Inflammatory macrophage treated with lipopolysaccharide for 1 hour (primary cell): Measurements from ENCODE around the gene BTBD17.

Source experiments
- DNase-seq, 2 donors: peaks; one replicate each; pipeline ENCODE4 v3.0.0-alpha.2; 2020 to 2022

Gene BTBD17

DNA sequence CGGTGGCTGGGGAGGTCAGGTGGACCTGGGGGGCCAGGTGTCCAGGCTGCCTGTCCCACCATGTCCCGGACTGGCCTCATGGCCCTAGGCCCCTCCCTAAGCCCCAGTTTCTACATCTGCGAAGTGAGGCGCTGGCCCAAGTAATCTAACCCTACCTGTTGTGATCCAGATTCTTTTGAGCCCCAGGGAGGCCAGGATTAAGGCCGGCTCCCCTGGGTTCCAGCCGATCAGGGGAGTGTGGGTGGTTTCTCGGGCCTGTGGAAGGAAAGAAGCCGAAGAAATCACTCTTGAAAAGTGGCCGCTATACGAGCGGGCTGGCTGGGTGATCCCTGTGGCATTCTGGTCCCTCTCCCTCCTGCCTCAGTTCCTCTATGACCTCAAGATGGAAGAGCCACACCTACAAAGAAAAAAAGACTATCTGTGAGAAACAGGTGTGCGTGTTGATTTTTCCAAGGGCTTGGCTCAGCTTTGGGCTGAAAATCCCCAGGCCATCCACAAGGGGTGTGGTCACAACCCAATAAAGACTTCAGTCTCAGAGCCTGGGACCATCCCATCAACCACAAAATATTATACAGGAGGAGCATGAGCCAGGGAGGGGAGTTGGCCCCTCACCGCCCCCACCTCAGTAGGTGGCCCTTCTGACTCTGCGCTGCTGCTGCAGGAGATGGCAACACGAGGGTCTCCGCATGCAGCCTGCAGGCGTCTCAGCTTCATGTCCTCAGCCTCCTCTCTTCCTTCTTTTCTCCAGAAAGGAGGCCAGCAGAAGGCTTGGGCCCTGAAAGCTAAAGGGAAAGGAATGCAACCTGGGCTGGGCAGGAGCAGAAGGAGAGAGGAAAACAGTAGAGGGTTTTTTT is 25.9 kb upstream of the BTBD17 start:
- no peak for DNase-seq

GRCh38 chr17:74386386-74386785 is 24.7 kb upstream of the BTBD17 start:
- no peak for DNase-seq

DNA sequence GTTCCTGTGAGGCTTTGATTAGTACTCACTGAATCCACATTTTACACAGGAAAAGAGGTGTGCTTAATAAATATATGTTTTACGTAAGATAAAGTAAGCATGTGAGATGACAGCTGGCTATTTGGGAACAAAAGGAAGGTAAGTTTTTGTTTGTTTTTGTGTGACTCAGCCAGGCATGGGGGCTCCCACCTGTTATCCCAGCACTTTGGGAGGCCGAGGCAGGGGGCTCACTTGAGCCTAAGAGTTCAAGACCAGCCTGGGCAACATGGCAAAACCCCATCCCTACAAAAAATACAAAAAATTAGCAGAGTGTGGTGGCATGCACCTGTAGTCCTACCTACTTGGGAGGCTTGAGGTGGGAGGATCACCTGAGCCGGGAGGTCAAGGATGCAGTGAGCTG is 23.5 kb upstream of the BTBD17 start:
- DNase-seq: no peak

GRCh38 chr17:74383141-74383540 is 21.5 kb upstream of the BTBD17 start:
- no peak for DNase-seq

GRCh38 chr17:74380959-74381808 is 19.5 kb upstream of the BTBD17 start:
- DNase-seq: no peak

DNA sequence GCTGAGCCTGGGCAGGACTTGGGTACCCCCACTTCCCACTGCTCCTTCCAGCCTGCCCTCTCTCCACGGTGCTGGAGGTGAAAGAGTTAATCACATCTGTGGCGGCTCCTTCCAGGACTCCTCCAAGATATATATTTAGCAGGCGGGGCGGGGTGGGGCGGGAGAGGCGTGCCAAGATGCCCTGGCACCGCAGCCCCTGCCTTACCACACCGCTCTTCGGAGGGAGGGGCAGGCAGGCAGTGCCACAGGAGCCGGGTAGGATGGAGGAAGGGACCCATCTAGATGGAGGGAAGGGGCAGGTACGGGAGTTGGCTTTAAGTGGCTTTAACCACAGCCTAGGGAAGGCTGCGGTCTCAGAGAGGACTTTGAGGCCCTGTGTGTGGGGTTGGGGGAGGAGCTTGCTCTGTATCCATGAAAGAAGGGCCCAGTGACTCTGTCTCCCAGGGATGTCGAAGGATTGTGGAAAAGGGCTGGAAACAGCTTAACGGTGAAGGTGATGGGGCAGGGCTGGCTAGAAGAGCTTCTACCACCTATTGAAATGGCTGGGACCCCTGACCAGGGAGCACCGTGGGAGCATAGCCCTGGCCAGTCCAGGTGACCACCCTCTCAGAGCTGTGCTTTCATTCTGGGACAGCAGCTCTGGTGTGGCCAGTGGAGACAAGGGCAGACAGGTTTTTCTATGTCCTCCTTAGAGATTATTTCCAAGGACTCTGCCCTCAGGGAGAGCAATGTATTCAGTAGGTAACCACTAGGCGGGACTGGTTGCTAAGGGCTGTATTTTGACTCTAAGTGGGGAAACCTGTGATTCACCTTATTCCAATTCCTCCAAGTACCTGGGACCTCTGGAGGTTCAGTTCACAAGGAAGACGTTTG is 18.7 kb upstream of the BTBD17 start:
- DNase-seq: no peak

DNA sequence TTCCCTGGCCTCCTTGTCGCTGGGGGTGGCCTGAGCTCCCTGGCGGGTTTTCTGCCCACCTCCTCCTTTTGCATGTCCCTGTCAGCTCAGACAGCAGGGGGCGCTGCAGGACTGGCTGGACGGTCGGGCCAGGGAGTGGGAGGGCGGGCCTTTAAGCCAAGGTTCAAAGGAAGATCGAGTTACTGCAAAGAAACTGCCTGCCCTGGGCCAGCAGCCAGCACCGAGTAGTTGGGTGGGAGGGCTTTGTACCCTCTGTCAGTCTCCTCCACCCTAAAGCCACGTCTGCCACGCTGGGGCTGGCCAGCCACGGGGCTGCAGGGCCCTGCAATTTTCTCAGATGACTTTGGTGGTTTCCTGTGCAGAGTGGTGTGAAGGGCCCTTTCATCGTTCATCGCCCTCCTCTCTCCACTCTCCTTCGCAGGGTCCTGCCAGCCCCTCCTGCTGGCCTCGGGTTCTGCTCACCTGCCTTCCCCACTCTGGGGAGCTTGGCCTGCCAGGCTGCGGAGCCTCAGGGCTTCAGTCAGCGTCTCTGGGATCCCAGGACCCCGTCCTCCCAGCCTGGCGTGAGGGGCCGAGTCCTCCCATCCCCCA is 17.9 kb upstream of the BTBD17 start:
- DNase-seq: peak; percentile 65 to 94

GRCh38 chr17:74374858-74375257 is 13.2 kb upstream of the BTBD17 start:
- DNase-seq: peak; percentile 16 to 38

- no peak for DNase-seq
These were observed 12.4 kb upstream of the BTBD17 start for GRCh38 chr17:74373838-74374606.

GRCh38 chr17:74372426-74372825 is 10.8 kb upstream of the BTBD17 start:
- no peak for DNase-seq

GRCh38 chr17:74371653-74372147 is 10.0 kb upstream of the BTBD17 start:
- no peak for DNase-seq

GRCh38 chr17:74369665-74370490 is 8.2 kb upstream of the BTBD17 start:
- DNase-seq: no peak

DNA sequence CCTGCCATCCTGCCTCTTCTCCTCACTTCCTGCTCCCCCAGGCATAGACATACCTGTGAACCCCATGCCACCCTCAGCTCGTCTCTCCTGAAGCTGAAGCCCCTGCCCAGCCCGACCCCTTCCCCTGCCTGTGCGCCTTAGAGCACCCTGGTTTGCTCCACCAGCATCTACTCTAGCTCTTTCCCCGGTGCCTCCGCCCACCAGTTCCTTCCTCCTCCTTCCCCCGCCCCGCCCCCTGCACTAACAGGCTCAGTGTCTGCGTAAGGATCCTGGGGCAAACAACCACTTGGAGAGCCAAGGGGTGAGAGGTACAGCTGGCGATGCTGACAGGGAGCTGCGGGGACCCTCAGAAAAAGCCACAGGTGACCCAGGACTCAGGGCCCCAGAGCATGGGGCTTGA is 7.6 kb upstream of the BTBD17 start:
- DNase-seq: peak; percentile 61 to 78

DNA sequence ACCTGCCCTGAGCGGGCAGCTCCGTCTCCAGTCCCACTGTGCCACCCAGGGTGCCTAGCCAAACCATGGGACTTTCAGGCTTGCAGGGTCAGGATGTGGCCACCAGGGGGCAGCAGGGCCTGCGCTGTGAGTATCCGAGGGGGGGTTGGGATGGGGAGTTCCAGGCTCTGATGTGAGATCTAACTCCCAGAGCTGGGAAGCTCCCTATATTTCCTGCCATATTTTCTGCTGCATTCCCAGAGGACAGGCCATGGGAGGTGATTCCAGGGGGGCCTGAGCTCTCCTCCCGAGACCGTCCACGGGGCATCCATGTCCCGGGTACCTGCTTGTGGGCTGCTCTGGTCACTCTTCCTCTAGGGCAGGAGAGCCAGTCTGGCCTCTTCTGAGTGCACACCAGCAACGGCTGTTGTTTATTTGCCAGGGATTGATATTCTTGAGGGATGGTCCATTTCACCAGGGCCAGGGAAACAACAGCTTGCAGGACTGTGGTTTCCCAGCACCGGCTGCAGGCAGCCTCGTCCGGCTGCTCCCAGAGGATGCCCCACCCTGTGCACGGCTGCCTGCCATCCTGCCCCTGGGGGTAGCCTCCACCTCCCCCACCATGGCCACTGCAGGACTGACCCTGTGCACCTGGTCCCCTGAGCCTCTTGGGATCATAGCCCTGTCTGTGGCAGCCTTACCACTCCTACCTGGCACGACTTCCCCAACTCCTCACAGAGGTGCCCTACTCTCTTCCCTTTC is 6.8 kb upstream of the BTBD17 start:
- peak; percentile 58 to 94 for DNase-seq

DNA sequence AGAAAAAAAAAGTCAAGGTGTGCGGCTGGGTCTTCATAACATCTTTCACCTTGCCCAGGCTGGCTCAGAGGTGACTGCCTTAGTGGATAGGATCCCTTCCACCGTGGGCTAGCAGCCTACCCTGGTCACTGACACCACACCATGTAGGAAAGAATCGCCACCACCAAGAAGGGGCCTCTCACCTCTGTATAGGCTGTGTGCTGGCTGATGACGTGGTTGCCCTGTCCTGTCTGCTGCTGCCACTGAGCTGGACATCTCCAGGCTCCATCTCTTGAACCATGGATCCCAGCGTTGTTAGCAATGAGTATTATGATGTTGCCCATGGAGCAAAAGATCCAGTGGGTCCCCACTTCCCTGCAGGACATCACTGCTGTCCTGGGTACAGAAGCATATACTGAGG is 5.5 kb upstream of the BTBD17 start, which contains the start of gene GPR142:
TSS of gene GPR142 (plus strand) at position 301 of the 400 bp plus-strand sequence. CDS start 2,035 bp downstream, outside the sequence.
- DNase-seq: no peak

DNA sequence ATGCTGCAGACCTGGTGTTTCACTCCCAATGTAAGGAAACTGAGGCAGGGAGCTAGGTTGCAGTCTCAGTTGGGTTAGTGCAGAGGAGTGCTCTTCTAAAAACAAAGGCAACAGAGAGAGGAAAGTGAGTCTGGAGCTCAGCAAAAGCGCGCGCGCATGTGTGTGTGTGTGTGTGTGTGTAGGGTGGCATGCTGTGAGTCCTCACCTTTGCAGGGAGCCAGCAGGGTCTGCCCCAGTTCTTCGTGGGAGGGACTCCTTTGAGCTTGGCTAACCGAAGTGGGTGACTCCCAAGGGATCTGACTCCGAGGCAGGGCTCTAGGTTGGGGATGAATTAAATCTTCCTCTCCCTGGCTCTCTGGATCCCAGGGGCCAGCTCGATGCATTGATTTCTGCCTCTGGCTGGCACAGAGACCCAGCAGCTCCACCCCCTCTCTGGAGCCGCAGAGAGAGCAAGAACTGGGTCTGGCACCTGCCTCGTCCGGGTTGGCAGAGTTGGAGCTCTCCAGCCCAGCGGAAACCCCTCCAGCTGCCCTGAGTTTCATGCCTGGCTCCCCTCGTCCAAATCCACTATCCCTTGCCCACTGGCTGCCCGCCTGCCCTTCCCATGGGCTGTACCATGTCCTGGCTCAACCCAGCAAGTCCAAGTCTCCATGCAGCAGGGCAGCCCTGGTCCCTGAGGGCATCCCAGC is 1.3 kb upstream of the BTBD17 start:
- DNase-seq: no peak

DNA sequence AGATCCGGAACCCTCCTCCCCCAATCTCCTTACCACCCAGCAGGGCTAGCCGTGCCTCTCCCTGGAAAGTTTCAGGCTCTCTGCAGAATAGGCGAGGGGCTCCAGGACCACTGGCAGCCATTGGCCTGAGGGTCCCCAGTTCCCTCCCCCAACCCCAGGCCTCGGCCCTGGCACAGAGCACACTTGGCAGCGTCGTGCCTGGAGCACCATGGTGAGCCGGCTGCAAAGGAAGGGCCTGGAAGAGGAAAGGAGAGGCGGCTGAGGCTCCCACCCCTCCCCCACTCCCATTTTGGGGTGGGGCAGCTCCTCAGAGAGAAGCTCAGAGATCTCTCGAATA is 369 bp upstream of the BTBD17 start:
- DNase-seq: no peak

- no peak for DNase-seq
These were observed 804 bp downstream of the BTBD17 start for GRCh38 chr17:74360899-74361229.

DNA sequence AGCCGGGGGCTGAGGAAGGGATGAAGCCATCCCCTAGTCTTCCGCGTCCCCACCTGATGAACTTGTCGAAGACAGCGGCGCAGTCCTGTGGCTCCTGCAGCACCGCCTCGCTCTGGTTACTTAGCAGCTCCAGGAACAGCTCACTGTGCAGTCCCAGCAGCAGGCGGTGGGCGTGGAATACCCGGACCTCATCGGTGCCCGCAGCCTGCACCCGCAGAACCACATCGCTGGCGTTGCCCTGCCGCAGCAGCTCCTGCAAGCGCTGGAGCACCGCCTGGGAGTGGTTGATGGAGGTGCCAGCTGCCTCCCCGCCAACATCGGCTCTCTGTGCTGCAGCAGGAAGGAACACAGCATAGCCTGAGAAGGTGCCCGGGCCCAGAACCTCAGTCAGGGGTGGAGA is 1.8 kb downstream of the BTBD17 start:
- no peak for DNase-seq
